Endothelial cell of umbilical vein (primary cell): ENCODE results near the gene ASS1.

Experiments used
- POLR2A ChIP-seq: IDR thresholded peaks from 2 replicates; pipeline ENCODE4 v1.6.1; 2012; ENCODE audit warnings: low read depth, mild to moderate bottlenecking, control low read depth, low read length
- TF ChIP-seq, protein P1 (sequence below), 2 donors: IDR thresholded peaks; 1 replicate in 1 of 2; 2 replicates in 1 of 2; pipeline ENCODE4 v1.5.1; 2011; ENCODE audit warnings: low read length in 2 of 2, mild to moderate bottlenecking in 2 of 2, moderate library complexity in 2 of 2, control low read depth in 1 of 2, inconsistent platforms in 1 of 2, low read depth in 1 of 2; ENCODE audit not compliant: insufficient read depth in 1 of 2; ENCODE audit errors: extremely low read depth in 1 of 2
- TF ChIP-seq, protein P2 (sequence below): IDR thresholded peaks from 2 replicates; pipeline ENCODE4 v1.6.1; 2011; ENCODE audit not compliant: insufficient read depth, insufficient read length

DNA sequence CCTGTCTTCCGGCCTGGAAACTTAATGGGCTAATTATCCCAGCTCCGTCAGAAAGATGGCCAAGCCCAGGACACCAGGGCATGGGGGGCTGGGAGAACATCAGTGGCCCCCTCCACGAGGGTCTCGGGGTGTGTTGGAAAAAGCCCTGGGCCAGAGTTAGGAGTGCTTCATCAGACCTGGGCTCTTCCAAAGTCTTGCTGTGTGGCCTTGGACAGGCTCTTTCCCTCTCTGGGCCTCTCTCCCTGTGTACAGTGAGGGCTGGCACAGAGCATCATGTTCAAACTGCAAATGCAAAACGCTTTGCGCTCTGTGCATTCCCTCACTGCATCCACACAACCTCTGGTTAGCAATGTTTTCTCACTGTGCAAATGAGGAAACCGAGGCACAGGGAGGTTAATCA is 48.3 kb downstream of the ASS1 start:
- TF ChIP-seq, protein P1, sequence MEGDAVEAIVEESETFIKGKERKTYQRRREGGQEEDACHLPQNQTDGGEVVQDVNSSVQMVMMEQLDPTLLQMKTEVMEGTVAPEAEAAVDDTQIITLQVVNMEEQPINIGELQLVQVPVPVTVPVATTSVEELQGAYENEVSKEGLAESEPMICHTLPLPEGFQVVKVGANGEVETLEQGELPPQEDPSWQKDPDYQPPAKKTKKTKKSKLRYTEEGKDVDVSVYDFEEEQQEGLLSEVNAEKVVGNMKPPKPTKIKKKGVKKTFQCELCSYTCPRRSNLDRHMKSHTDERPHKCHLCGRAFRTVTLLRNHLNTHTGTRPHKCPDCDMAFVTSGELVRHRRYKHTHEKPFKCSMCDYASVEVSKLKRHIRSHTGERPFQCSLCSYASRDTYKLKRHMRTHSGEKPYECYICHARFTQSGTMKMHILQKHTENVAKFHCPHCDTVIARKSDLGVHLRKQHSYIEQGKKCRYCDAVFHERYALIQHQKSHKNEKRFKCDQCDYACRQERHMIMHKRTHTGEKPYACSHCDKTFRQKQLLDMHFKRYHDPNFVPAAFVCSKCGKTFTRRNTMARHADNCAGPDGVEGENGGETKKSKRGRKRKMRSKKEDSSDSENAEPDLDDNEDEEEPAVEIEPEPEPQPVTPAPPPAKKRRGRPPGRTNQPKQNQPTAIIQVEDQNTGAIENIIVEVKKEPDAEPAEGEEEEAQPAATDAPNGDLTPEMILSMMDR (IDR thresholded peaks at IDR 0.05; ENCODE audit: extremely low read depth in 1 of 2, insufficient read depth in 1 of 2, low read depth in 1 of 2, low read length in 2 of 2), result no peak
- TF ChIP-seq POLR2A, result no peak
- TF ChIP-seq, protein P2, sequence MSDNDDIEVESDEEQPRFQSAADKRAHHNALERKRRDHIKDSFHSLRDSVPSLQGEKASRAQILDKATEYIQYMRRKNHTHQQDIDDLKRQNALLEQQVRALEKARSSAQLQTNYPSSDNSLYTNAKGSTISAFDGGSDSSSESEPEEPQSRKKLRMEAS, result no peak
